GM12865 (cell line): ENCODE measurements around the gene MEGF11.

ENCODE experiments used
- DNase-seq: peaks from one replicate; pipeline ENCODE4 v3.0.0; 2010; ENCODE audit warnings: low read depth
- H3K4me3 ChIP-seq: 2 replicates; pipeline ENCODE4 v1.5.1; 2011; ENCODE audit warnings: mild to moderate bottlenecking, low read depth, low read length, control low read depth
- CTCF ChIP-seq: IDR thresholded peaks from 2 replicates; pipeline ENCODE4 v1.5.1; 2011; ENCODE audit warnings: low read length, control low read depth, low read depth, inconsistent platforms; ENCODE audit not compliant: insufficient read depth; ENCODE audit errors: missing control alignments

Gene MEGF11

GRCh38 chr15:66232267-66232625 is 21.3 kb downstream of the MEGF11 start:
- DNase-seq: no peak
- no peak for TF ChIP-seq CTCF
- no peak overlapping the region for H3K4me3 ChIP-seq

- H3K4me3 ChIP-seq: no peak overlapping the region
- TF ChIP-seq CTCF: no peak
- no peak for DNase-seq
These were observed 21.9 kb downstream of the MEGF11 start for GRCh38 chr15:66231394-66232266.

- no peak for TF ChIP-seq CTCF
- no peak for DNase-seq
- no peak overlapping the region for H3K4me3 ChIP-seq
These were observed 23.6 kb downstream of the MEGF11 start for GRCh38 chr15:66229790-66230465.

- no peak overlapping the region for H3K4me3 ChIP-seq
- no peak for DNase-seq
- TF ChIP-seq CTCF: no peak
These were observed 24.5 kb downstream of the MEGF11 start for GRCh38 chr15:66228807-66229735.

GRCh38 chr15:66226736-66227135 is 26.8 kb downstream of the MEGF11 start:
- DNase-seq: no peak

More at GRCh38 chr15:66226736-66227135, 26.8 kb downstream of the MEGF11 start:
- no peak overlapping the region for H3K4me3 ChIP-seq
- no peak for TF ChIP-seq CTCF
